PFSK-1 (cell line): ENCODE measurements around the gene HSPG2.

Experiments used
- FOXP2 ChIP-seq: optimal IDR thresholded peaks from 2 replicates; pipeline ENCODE3; 2011; ENCODE audit warnings: borderline replicate concordance, control low read depth, inconsistent platforms; ENCODE audit not compliant: insufficient read depth; ENCODE audit errors: extremely low read length, extremely low read depth
- POLR2AphosphoS5 ChIP-seq: IDR thresholded peaks from 2 replicates; pipeline ENCODE4 v1.6.1; 2012; ENCODE audit warnings: low read depth, mild to moderate bottlenecking, control low read depth, low read length, moderate library complexity
- SIN3A ChIP-seq: IDR thresholded peaks from 2 replicates; pipeline ENCODE4 v1.6.1; 2012; ENCODE audit warnings: mild to moderate bottlenecking, low read length, moderate library complexity, borderline replicate concordance; ENCODE audit not compliant: insufficient read depth
- TAF1 ChIP-seq: IDR thresholded peaks from 2 replicates; pipeline ENCODE4 v1.6.1; 2012; ENCODE audit warnings: low read length, control low read depth, borderline replicate concordance; ENCODE audit not compliant: insufficient read depth
- TF ChIP-seq, protein P1 (sequence below), 2 experiments: IDR thresholded peaks; 2 replicates each; pipeline versions ENCODE4 v1.6.1 to v1.8.0; 2011 to 2012; ENCODE audit warnings: low read depth in 2 of 2, low read length in 2 of 2, control low read depth in 1 of 2, inconsistent platforms in 1 of 2, mild to moderate bottlenecking in 1 of 2, moderate library complexity in 1 of 2; ENCODE audit not compliant: insufficient read depth in 1 of 2

DNA sequence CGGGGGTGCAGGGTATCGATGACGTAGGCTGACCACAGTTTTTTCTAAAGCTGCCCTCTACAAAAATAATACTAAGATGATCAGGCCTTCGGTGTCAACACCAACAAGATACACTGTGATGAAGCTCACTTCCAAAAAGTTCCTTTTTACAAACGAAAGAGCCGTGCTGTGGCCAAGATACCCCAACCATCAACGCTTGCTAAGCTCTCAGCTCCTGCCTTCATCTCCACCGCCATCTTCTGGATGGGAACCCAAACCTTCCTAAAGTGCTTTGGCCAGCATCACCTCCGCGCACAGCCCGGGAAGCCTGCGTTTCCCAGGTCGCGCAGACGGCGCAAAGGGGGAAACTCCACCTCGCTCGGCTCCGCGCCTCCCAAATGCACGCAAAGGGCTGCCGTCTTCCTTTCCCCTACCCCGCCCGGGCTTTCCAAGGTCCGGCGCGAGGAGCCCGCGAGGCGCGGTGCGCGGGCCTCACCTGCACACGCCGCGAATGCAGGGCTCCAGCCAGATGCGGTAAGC lies 154.7 kb downstream of the HSPG2 start:
- TF ChIP-seq POLR2AphosphoS5 (no peak), TAF1 (no peak), FOXP2 (no peak), SIN3A (no peak)
- TF ChIP-seq, protein P1, sequence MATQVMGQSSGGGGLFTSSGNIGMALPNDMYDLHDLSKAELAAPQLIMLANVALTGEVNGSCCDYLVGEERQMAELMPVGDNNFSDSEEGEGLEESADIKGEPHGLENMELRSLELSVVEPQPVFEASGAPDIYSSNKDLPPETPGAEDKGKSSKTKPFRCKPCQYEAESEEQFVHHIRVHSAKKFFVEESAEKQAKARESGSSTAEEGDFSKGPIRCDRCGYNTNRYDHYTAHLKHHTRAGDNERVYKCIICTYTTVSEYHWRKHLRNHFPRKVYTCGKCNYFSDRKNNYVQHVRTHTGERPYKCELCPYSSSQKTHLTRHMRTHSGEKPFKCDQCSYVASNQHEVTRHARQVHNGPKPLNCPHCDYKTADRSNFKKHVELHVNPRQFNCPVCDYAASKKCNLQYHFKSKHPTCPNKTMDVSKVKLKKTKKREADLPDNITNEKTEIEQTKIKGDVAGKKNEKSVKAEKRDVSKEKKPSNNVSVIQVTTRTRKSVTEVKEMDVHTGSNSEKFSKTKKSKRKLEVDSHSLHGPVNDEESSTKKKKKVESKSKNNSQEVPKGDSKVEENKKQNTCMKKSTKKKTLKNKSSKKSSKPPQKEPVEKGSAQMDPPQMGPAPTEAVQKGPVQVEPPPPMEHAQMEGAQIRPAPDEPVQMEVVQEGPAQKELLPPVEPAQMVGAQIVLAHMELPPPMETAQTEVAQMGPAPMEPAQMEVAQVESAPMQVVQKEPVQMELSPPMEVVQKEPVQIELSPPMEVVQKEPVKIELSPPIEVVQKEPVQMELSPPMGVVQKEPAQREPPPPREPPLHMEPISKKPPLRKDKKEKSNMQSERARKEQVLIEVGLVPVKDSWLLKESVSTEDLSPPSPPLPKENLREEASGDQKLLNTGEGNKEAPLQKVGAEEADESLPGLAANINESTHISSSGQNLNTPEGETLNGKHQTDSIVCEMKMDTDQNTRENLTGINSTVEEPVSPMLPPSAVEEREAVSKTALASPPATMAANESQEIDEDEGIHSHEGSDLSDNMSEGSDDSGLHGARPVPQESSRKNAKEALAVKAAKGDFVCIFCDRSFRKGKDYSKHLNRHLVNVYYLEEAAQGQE (IDR thresholded peaks at IDR 0.05; ENCODE audit: insufficient read depth in 1 of 2, low read depth in 2 of 2, low read length in 2 of 2): no peak
